ENCODE measurements around the gene SAG.

SAG gene

GRCh38 chr2:233303252-233303651 is 4.4 kb upstream of the SAG start:
- TF ChIP-seq ZNF274 (IDR thresholded peaks at IDR 0.05; ENCODE audit: low read depth, low read length): no peak
- no peak overlapping the region for H3K4me3 ChIP-seq (ENCODE audit: low read length)

GRCh38 chr2:233311241-233311926 is 3.8 kb downstream of the SAG start:
- no peak for TF ChIP-seq ZNF274 (IDR thresholded peaks at IDR 0.05; ENCODE audit: low read depth, low read length)
- no peak overlapping the region for H3K4me3 ChIP-seq (ENCODE audit: low read length)

- H3K4me3 ChIP-seq (ENCODE audit: low read length): no peak overlapping the region
Observed at GRCh38 chr2:233312874-233313273, 5.3 kb downstream of the SAG start.

GRCh38 chr2:233314180-233314925 is 6.7 kb downstream of the SAG start:
- no peak overlapping the region for H3K4me3 ChIP-seq (ENCODE audit: low read length)
- TF ChIP-seq ZNF274 (IDR thresholded peaks at IDR 0.05; ENCODE audit: low read depth, low read length): no peak

More at GRCh38 chr2:233312874-233313273, 5.3 kb downstream of the SAG start:
- TF ChIP-seq ZNF274 (IDR thresholded peaks at IDR 0.05; ENCODE audit: low read depth, low read length): no peak

GRCh38 chr2:233317196-233317943 is 9.8 kb downstream of the SAG start:
- TF ChIP-seq ZNF274 (IDR thresholded peaks at IDR 0.05; ENCODE audit: low read depth, low read length): no peak
- no peak overlapping the region for H3K4me3 ChIP-seq (ENCODE audit: low read length)

- TF ChIP-seq ZNF274 (IDR thresholded peaks at IDR 0.05; ENCODE audit: low read depth, low read length): no peak
- H3K4me3 ChIP-seq (ENCODE audit: low read length): no peak overlapping the region
Observed at GRCh38 chr2:233319256-233319655, 11.6 kb downstream of the SAG start.

- no peak overlapping the region for H3K4me3 ChIP-seq (ENCODE audit: low read length)
- TF ChIP-seq ZNF274 (IDR thresholded peaks at IDR 0.05; ENCODE audit: low read depth, low read length): no peak
Observed at GRCh38 chr2:233320470-233320869, 12.9 kb downstream of the SAG start.

GRCh38 chr2:233321166-233321565 is 13.6 kb downstream of the SAG start:
- no peak overlapping the region for H3K4me3 ChIP-seq (ENCODE audit: low read length)
- TF ChIP-seq ZNF274 (IDR thresholded peaks at IDR 0.05; ENCODE audit: low read depth, low read length): no peak

- TF ChIP-seq ZNF274 (IDR thresholded peaks at IDR 0.05; ENCODE audit: low read depth, low read length): no peak
- H3K4me3 ChIP-seq (ENCODE audit: low read length): no peak overlapping the region
Observed at GRCh38 chr2:233323851-233324250, 16.2 kb downstream of the SAG start.

- TF ChIP-seq ZNF274 (IDR thresholded peaks at IDR 0.05; ENCODE audit: low read depth, low read length): no peak
Observed at GRCh38 chr2:233325256-233325655, 17.6 kb downstream of the SAG start.

GRCh38 chr2:233325814-233326213 is 18.2 kb downstream of the SAG start:
- H3K4me3 ChIP-seq (ENCODE audit: low read length): no peak overlapping the region
- no peak for TF ChIP-seq ZNF274 (IDR thresholded peaks at IDR 0.05; ENCODE audit: low read depth, low read length)

More at GRCh38 chr2:233325256-233325655, 17.6 kb downstream of the SAG start:
- no peak overlapping the region for H3K4me3 ChIP-seq (ENCODE audit: low read length)

GRCh38 chr2:233326500-233326899 is 18.9 kb downstream of the SAG start:
- H3K4me3 ChIP-seq (ENCODE audit: low read length): no peak overlapping the region
- TF ChIP-seq ZNF274 (IDR thresholded peaks at IDR 0.05; ENCODE audit: low read depth, low read length): no peak

- TF ChIP-seq ZNF274 (IDR thresholded peaks at IDR 0.05; ENCODE audit: low read depth, low read length): no peak
- no peak overlapping the region for H3K4me3 ChIP-seq (ENCODE audit: low read length)
Observed at GRCh38 chr2:233328922-233329321, 21.3 kb downstream of the SAG start.

- no peak overlapping the region for H3K4me3 ChIP-seq (ENCODE audit: low read length)
- TF ChIP-seq ZNF274 (IDR thresholded peaks at IDR 0.05; ENCODE audit: low read depth, low read length): no peak
Observed at GRCh38 chr2:233329489-233330135, 22.0 kb downstream of the SAG start.
